CD4-positive, alpha-beta T cell treated with Interleukin-6 at 100 ng/mL for 8 hours (primary cell): ENCODE results near the gene MAST4.

Source experiments
- DNase-seq: peaks from one replicate; pipeline ENCODE4 v3.0.0-alpha.2; 2020; ENCODE audit warnings: mixed read lengths, low spot score

The MAST4 gene

GRCh38 chr5:67020096-67020615 is 424.0 kb downstream of the MAST4 start:
- no peak for DNase-seq

- DNase-seq, result no peak
Observed at GRCh38 chr5:67021031-67021430, 424.8 kb downstream of the MAST4 start.

GRCh38 chr5:67021521-67021920 is 425.3 kb downstream of the MAST4 start:
- no peak for DNase-seq

GRCh38 chr5:67021962-67022361 is 425.8 kb downstream of the MAST4 start:
- DNase-seq, result no peak

- no peak for DNase-seq
Observed at GRCh38 chr5:67025457-67025856, 429.3 kb downstream of the MAST4 start.

- no peak for DNase-seq
Observed at GRCh38 chr5:67026278-67026677, 430.1 kb downstream of the MAST4 start.

GRCh38 chr5:67027171-67027570 is 431.0 kb downstream of the MAST4 start:
- no peak for DNase-seq

- DNase-seq, result no peak
Observed at GRCh38 chr5:67028371-67028770, 432.2 kb downstream of the MAST4 start.

GRCh38 chr5:67028941-67029340 is 432.7 kb downstream of the MAST4 start:
- DNase-seq, result no peak

- no peak for DNase-seq
Observed at GRCh38 chr5:67029481-67029880, 433.3 kb downstream of the MAST4 start.

- DNase-seq, result no peak
Observed at GRCh38 chr5:67030289-67031056, 434.3 kb downstream of the MAST4 start.

- no peak for DNase-seq
Observed at GRCh38 chr5:67031057-67031443, 434.9 kb downstream of the MAST4 start.

GRCh38 chr5:67031692-67032091 is 435.5 kb downstream of the MAST4 start:
- no peak for DNase-seq

- no peak for DNase-seq
Observed at GRCh38 chr5:67032921-67033664, 436.9 kb downstream of the MAST4 start.

- DNase-seq, result no peak
Observed at GRCh38 chr5:67033880-67034651, 437.9 kb downstream of the MAST4 start.

- no peak for DNase-seq
Observed at GRCh38 chr5:67035098-67035740, 439.0 kb downstream of the MAST4 start.

- DNase-seq, result no peak
Observed at GRCh38 chr5:67037171-67037570, 441.0 kb downstream of the MAST4 start.

- no peak for DNase-seq
Observed at GRCh38 chr5:67038817-67039603, 442.8 kb downstream of the MAST4 start.

GRCh38 chr5:67042176-67043003 is 446.2 kb downstream of the MAST4 start:
- DNase-seq, result no peak

- no peak for DNase-seq
Observed at GRCh38 chr5:67043796-67044511, 447.8 kb downstream of the MAST4 start.
